K562 (cell line): ENCODE measurements around the gene INO80E. TPM values are rescaled to one million over a fixed set of nuclear protein-coding genes. Genes with fewer than 3 reads are reported as not detected.

Experiments
- ATAC-seq: fragments of 200-7000 bp; cut with Tn5 transposase; 3 replicates; pipeline ENCODE4 v1.9.1; 2020; ENCODE audit warnings: moderate library complexity
- BruUV-seq: library from RNA; stranded (reverse); fragments of 400-500 nt; replicated peaks from 2 replicates; lab custom pipeline; 2021; lab: Mats Ljungman, UMichigan
- CTCF ChIA-PET: fragments of 300-600 bp; formaldehyde crosslinking; extraction: SDS; loops from one replicate; lab custom pipeline; 2021; ENCODE audit warnings: low intra/inter-chr PET ratio; lab: Yijun Ruan, JAX
- POLR2A ChIA-PET: fragments of 300-600, 350-650 bp; sonication (Branson Sonifier 250); formaldehyde crosslinking; extraction: SDS; loops from one replicate; lab custom pipeline; 2021; ENCODE audit warnings: antibody characterized with exemption, inconsistent platforms; lab: Yijun Ruan, JAX
- DNase-seq, 4 experiments: peaks; one replicate each; pipeline versions ENCODE4 v3.0.0 to v3.0.0-alpha.2; 2011 to 2018; ENCODE audit warnings: low spot score in 3 of 4, mixed read lengths in 3 of 4; ENCODE audit errors: extremely low read depth in 1 of 4
- FAIRE-seq: peaks from 2 replicates; lab custom pipeline; 2011; peaks lifted over from hg19 to GRCh38; lab: Jason Lieb, UNC
- H2AFZ ChIP-seq: 2 replicates; pipeline ENCODE4 v1.6.0; 2011; ENCODE audit warnings: low read depth, low read length, control low read depth, inconsistent platforms
- H3K27ac ChIP-seq: fragments of 200-600 bp; 3 replicates; pipeline ENCODE4 v1.8.0; 2011; ENCODE audit warnings: low read depth, mild to moderate bottlenecking, control low read depth, inconsistent platforms, low read length, moderate library complexity, mixed read lengths; ENCODE audit errors: extremely low read depth
- H3K27me3 ChIP-seq, 2 experiments: fragments of 300-600 bp in 1 of 2; 2 replicates in 1 of 2; 3 replicates in 1 of 2; pipeline versions ENCODE4 v1.6.0 to v1.8.0; 2011; ENCODE audit warnings: inconsistent platforms in 2 of 2, low read length in 2 of 2, mild to moderate bottlenecking in 1 of 2, mixed read lengths in 1 of 2, moderate library complexity in 1 of 2; ENCODE audit not compliant: control insufficient read depth in 2 of 2, insufficient read depth in 2 of 2
- H3K36me3 ChIP-seq: fragments of 300-600 bp; 3 replicates; pipeline ENCODE4 v1.8.0; 2011; ENCODE audit warnings: mild to moderate bottlenecking, low read length, inconsistent platforms; ENCODE audit not compliant: control insufficient read depth, insufficient read depth
- H3K4me1 ChIP-seq, 2 experiments: fragments of 200-600 bp in 1 of 2; replicated peaks in 1 of 2; 2 replicates in 1 of 2; 3 replicates in 1 of 2; pipeline versions ENCODE4 v1.5.1 to v1.8.0; 2011; ENCODE audit warnings: inconsistent platforms in 2 of 2, low read length in 2 of 2, mild to moderate bottlenecking in 1 of 2, mixed read lengths in 1 of 2, moderate library complexity in 1 of 2; ENCODE audit not compliant: control insufficient read depth in 2 of 2, insufficient read depth in 2 of 2
- H3K4me2 ChIP-seq: 2 replicates; pipeline ENCODE4 v1.6.1; 2011; ENCODE audit warnings: low read length, control low read depth, inconsistent platforms, mixed read lengths; ENCODE audit not compliant: insufficient read depth
- H3K4me3 ChIP-seq: fragments of 200-600 bp; sonication (generic), shearing (Covaris generic); 2 replicates; pipeline ENCODE4 v1.5.1; 2016; ENCODE audit warnings: control low read depth, inconsistent platforms
- H3K79me2 ChIP-seq: fragments of 200-600 bp; 3 replicates; pipeline ENCODE4 v1.8.0; 2011; ENCODE audit warnings: low read length, inconsistent platforms; ENCODE audit not compliant: control insufficient read depth, insufficient read depth
- H3K9ac ChIP-seq, 2 experiments: 2 replicates each; pipeline versions ENCODE4 v1.6.0 to v1.6.1; 2011; ENCODE audit warnings: low read depth in 2 of 2, low read length in 2 of 2, control low read depth in 1 of 2, inconsistent platforms in 1 of 2, mild to moderate bottlenecking in 1 of 2, mixed read lengths in 1 of 2; ENCODE audit not compliant: insufficient read depth in 1 of 2
- H3K9me1 ChIP-seq: one replicate; pipeline ENCODE4 v1.6.0; 2011; ENCODE audit warnings: inconsistent platforms, mild to moderate bottlenecking, low read length, moderate library complexity; ENCODE audit not compliant: control insufficient read depth, insufficient read depth
- H3K9me3 ChIP-seq: replicated peaks from 2 replicates; pipeline ENCODE4 v1.5.1; 2011; ENCODE audit warnings: low read depth, low read length, inconsistent platforms; ENCODE audit not compliant: control insufficient read depth, insufficient read depth
- H4K20me1 ChIP-seq: replicated peaks from 2 replicates; pipeline ENCODE4 v1.6.1; 2011; ENCODE audit warnings: low read length, inconsistent platforms, mixed read lengths; ENCODE audit not compliant: control insufficient read depth, insufficient read depth
- CBX3 ChIP-seq, 2 experiments: IDR thresholded peaks; 1 replicate in 1 of 2; 2 replicates in 1 of 2; pipeline ENCODE4 v1.6.1; 2012; ENCODE audit warnings: inconsistent platforms in 2 of 2, low read length in 2 of 2, borderline replicate concordance in 1 of 2, control low read depth in 1 of 2
- MBD2 ChIP-seq: sonication (generic); IDR thresholded peaks from 2 replicates; pipeline ENCODE4 v1.6.1; 2016; ENCODE audit warnings: low read depth, borderline replicate concordance
- NEUROD1 ChIP-seq: fragments of 150-350 bp; IDR thresholded peaks from 2 replicates; pipeline ENCODE4 v1.6.1; 2014; ENCODE audit warnings: borderline replicate concordance, low read length, low read depth; ENCODE audit not compliant: partially characterized antibody
- NONO ChIP-seq, 2 experiments: fragments of 200-400 bp in 1 of 2; fragments of 450-650 bp in 1 of 2; formaldehyde crosslinking in 1 of 2; IDR thresholded peaks; 2 replicates each; pipeline ENCODE4 v1.6.1; 2017; ENCODE audit warnings: low read depth in 2 of 2, mild to moderate bottlenecking in 2 of 2, moderate library complexity in 2 of 2, low read length in 1 of 2
- PHF20 ChIP-seq: fragments of 450-650 bp; IDR thresholded peaks from 2 replicates; pipeline ENCODE4 v1.6.1; 2018; ENCODE audit not compliant: partially characterized antibody
- RBFOX2 ChIP-seq: fragments of 200-400 bp; formaldehyde crosslinking; IDR thresholded peaks from 2 replicates; pipeline ENCODE4 v1.6.1; 2017; ENCODE audit warnings: low read depth, mild to moderate bottlenecking, low read length, moderate library complexity
- RFX1 ChIP-seq: fragments of 450-650 bp; IDR thresholded peaks from 2 replicates; pipeline ENCODE4 v1.6.1; 2016; ENCODE audit warnings: mild to moderate bottlenecking, moderate library complexity
- TRIM25 ChIP-seq: fragments of 450-650 bp; IDR thresholded peaks from 2 replicates; pipeline ENCODE4 v1.7.0; 2016; ENCODE audit warnings: borderline replicate concordance
- ZFX ChIP-seq: sonication (generic); formaldehyde crosslinking; IDR thresholded peaks from 2 replicates; pipeline ENCODE4 v1.8.0; 2022; ENCODE audit warnings: mild to moderate bottlenecking, missing genetic modification reagents, moderate library complexity
- ZNF197 ChIP-seq: fragments of 200-800 bp; sonication (Bioruptor generic); IDR thresholded peaks from 2 replicates; pipeline ENCODE4 v1.6.1; 2016; ENCODE audit warnings: low read depth, missing genetic modification characterization, missing compliant biosample characterization
- ZNF511 ChIP-seq: sonication (generic); formaldehyde crosslinking; IDR thresholded peaks from 2 replicates; pipeline ENCODE4 v1.8.0; 2022; ENCODE audit warnings: mild to moderate bottlenecking, missing genetic modification reagents
- ZNF830 ChIP-seq: fragments of 250-450 bp; sonication (Bioruptor Pico); IDR thresholded peaks from 2 replicates; pipeline ENCODE4 v1.5.0; 2021; ENCODE audit warnings: mild to moderate bottlenecking
- WGBS: fragments of 100-300 bp; shearing (Covaris generic); methylation state at CpG from one replicate; pipeline ENCODE4 v1.1.6; 2016; ENCODE audit warnings: low coverage, mixed read lengths; ENCODE audit not compliant: insufficient coverage; ENCODE audit errors: missing lambda C conversion rate; 5-methylcytosine and 5-hydroxymethylcytosine counted together
- in situ Hi-C: fragments of 300-500 bp; cut with MboI; formaldehyde crosslinking; loops from 4 replicates; pipeline ENCODE4 v1.15.0; 2018; ENCODE audit warnings: inconsistent platforms, mixed read lengths
- intact Hi-C: fragments of 100-400 bp; cut with micrococcal nuclease; formaldehyde crosslinking; loops from 2 replicates; pipeline ENCODE4 v1.14.2; 2022
- polyA plus RNA-seq, 8 experiments: library from polyadenylated mRNA; depleted of rRNA in 4 of 8; stranded (reverse) in 5 of 8; unstranded in 3 of 8; fragments of >200 nt; fragmentation: Nextera tagmentation in 2 of 8; fragmentation: Illumina TruSeq in 1 of 8; extraction: Ambion mirVana in 2 of 8; extraction: Trizol in 1 of 8; gene quantifications; 2 replicates each; pipeline versions ENCODE4 v1.2.1 to v1.2.3, GENCODE V29; 2011 to 2014; ENCODE audit warnings: inconsistent platforms in 1 of 8, missing spikeins in 1 of 8
- total RNA-seq, 7 experiments: library from RNA; depleted of rRNA in 6 of 7; stranded (reverse); fragments of >200 nt in 6 of 7; fragmentation: Illumina TruSeq in 2 of 7; extraction: Trizol in 2 of 7; gene quantifications; 2 replicates each; pipeline versions ENCODE4 v1.2.1 to v1.2.3, GENCODE V29; 2011 to 2021; ENCODE audit warnings: low replicate concordance in 1 of 7

INO80E gene
- total and polyA plus RNA-seq, 9 of the 15 experiments (the other 6 are each of a cell fraction or from before 2014, with no cell fraction given), result 0.31 to 102 (median 49.3) TPM

- Histone ChIP-seq H3K9ac (no peak overlapping the region), H3K4me3 (no peak overlapping the region), H3K4me2 (no peak overlapping the region), H3K27ac (no peak overlapping the region), H4K20me1 (no peaks in the 10 kb centered on the region), H3K36me3 (peaks cover 99% of the 10 kb centered on the region; the same call in 2 of the 3 replicates), H3K4me1 (peaks cover 0 to 18% of the 10 kb centered on the region in 2 experiments; a peak in 1 of 5 replicates), H3K27me3 (no peaks in the 10 kb centered on the region), H3K9me1 (no peaks in the 10 kb centered on the region), H2AFZ (no peak overlapping the region), H3K9me3 (no peaks in the 10 kb centered on the region), H3K79me2 (no peaks in the 10 kb centered on the region)
- ChIA-PET CTCF (no interaction called here), POLR2A (interaction anchor here (0.6 to 2.6 kb wide), 3 partner anchors 12 to 46 kb away, joined by 3 to 22 read pairs (median 4); partner anchors contain the start of gene TAOK2)
- BruUV-seq, result no TSS peak
- intact Hi-C loops (no loop called here), in situ Hi-C loops (no loop called here)
- ATAC-seq (no peak), DNase-seq (no peak), FAIRE-seq (no peak)
- TF ChIP-seq NONO (IDR thresholded peaks at IDR 0.05; ENCODE audit: low read depth in 2 of 2, low read length in 1 of 2) (no peak), RBFOX2 (peak; percentile 5; the same call in 1 of the 2 replicates)
- WGBS, result 94% methylated on average over 16 of the region's 20 CpGs
Observed at GRCh38 chr16:29986231-29986630, 9.8 kb upstream of the INO80E start.

DNA sequence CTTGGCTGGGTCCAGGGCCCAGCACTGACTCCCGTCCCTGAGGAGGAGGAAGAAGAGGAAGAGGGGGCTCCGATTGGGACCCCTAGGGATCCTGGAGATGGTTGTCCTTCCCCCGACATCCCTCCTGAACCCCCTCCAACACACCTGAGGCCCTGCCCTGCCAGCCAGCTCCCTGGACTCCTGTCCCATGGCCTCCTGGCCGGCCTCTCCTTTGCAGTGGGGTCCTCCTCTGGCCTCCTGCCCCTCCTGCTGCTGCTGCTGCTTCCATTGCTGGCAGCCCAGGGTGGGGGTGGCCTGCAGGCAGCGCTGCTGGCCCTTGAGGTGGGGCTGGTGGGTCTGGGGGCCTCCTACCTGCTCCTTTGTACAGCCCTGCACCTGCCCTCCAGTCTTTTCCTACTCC, 9.1 kb upstream of the INO80E start:
- no peak for FAIRE-seq
- no peak for TF ChIP-seq PHF20
- TF ChIP-seq ZNF197 (CRISPR knock-in tag), result no peak
- TF ChIP-seq ZNF830 (CRISPR knock-in tag), result no peak
- no peak for TF ChIP-seq CBX3 (IDR thresholded peaks at IDR 0.05; ENCODE audit: borderline replicate concordance in 1 of 2, low read length in 2 of 2)
- TF ChIP-seq NEUROD1, result no peak
- TF ChIP-seq MBD2, result no peak
- no peak for TF ChIP-seq ZFX (CRISPR knock-in tag)
- no peak for TF ChIP-seq TRIM25
- no peak for TF ChIP-seq RFX1
- no peak for TF ChIP-seq ZNF511 (CRISPR knock-in tag)

More for the DNA sequence above, 9.1 kb upstream of the INO80E start:
- H4K20me1 ChIP-seq, result no peaks in the 10 kb centered on the region
- POLR2A ChIA-PET, result interaction anchor here (0.5 to 2.6 kb wide), 2 partner anchors 13 to 27 kb away, joined by 4 to 22 read pairs; partner anchors contain the start of gene TAOK2
- no peaks in the 10 kb centered on the region for H3K9me3 ChIP-seq
- H3K27ac ChIP-seq, result no peak overlapping the region
- H3K9ac ChIP-seq, result no peak overlapping the region
- DNase-seq (no peak), ATAC-seq (no peak)
- H3K9me1 ChIP-seq, result no peaks in the 10 kb centered on the region
- in situ Hi-C loops (no loop called here), intact Hi-C loops (no loop called here)
- H3K4me2 ChIP-seq, result no peak overlapping the region
- no peak overlapping the region for H2AFZ ChIP-seq
- H3K4me3 ChIP-seq, result no peak overlapping the region
- 88% methylated on average over 4 of the region's 5 CpGs for WGBS
- H3K79me2 ChIP-seq, result no peaks in the 10 kb centered on the region
- BruUV-seq, result no TSS peak
- H3K4me1 ChIP-seq, result peaks cover 0 to 23% of the 10 kb centered on the region in 2 experiments; a peak in 1 of 5 replicates
- no peaks in the 10 kb centered on the region for H3K27me3 ChIP-seq
- H3K36me3 ChIP-seq, result peaks cover 99% of the 10 kb centered on the region; the same call in 2 of the 3 replicates
- CTCF ChIA-PET, result no interaction called here
